OCI-LY7 (cell line): Measurements from ENCODE around the gene TIGD6. TPM values are rescaled to one million over a fixed set of nuclear protein-coding genes. Genes with fewer than 3 reads are reported as not detected.

ENCODE experiments used
- BruUV-seq: library from RNA; stranded (reverse); fragments of 400-500 nt; replicated peaks from 2 replicates; lab custom pipeline; 2021; lab: Mats Ljungman, UMichigan
- CTCF ChIA-PET: fragments of 300-600 bp; sonication (Branson Sonifier 250); formaldehyde crosslinking; loops from one replicate; lab custom pipeline; 2022; ENCODE audit warnings: antibody characterized with exemption; ENCODE audit not compliant: unreplicated experiment; lab: Charles Lee
- POLR2A ChIA-PET: fragments of 300-600 bp; sonication (Branson Sonifier 250); formaldehyde crosslinking; loops from one replicate; lab custom pipeline; 2022; ENCODE audit warnings: antibody characterized with exemption; lab: Charles Lee
- DNase-seq: peaks from one replicate; pipeline ENCODE4 v3.0.0-alpha.2; 2015; ENCODE audit warnings: low spot score
- H2AFZ ChIP-seq: fragments of 200-600 bp; sonication (generic), shearing (Covaris generic); 2 replicates; pipeline ENCODE4 v1.6.1; 2014; ENCODE audit warnings: mild to moderate bottlenecking, antibody characterized with exemption, low read length, moderate library complexity
- H3K27ac ChIP-seq: fragments of 200-600 bp; sonication (generic); 2 replicates; pipeline ENCODE4 v1.5.1; 2014; ENCODE audit warnings: mixed run types, low read depth, mild to moderate bottlenecking, moderate library complexity, low read length, inconsistent platforms; ENCODE audit not compliant: poor library complexity, severe bottlenecking
- H3K36me3 ChIP-seq: fragments of 200-600 bp; sonication (generic); 2 replicates; pipeline ENCODE4 v1.6.1; 2014; ENCODE audit warnings: mild to moderate bottlenecking, antibody characterized with exemption, low read length, moderate library complexity, mixed read lengths; ENCODE audit not compliant: insufficient read depth
- H3K4me1 ChIP-seq: fragments of 200-600 bp; sonication (generic); 2 replicates; pipeline ENCODE4 v1.5.1; 2014; ENCODE audit warnings: mild to moderate bottlenecking, low read length; ENCODE audit not compliant: insufficient read depth, poor library complexity, severe bottlenecking
- H3K4me2 ChIP-seq: fragments of 200-600 bp; sonication (generic); 2 replicates; pipeline ENCODE4 v1.6.1; 2014; ENCODE audit warnings: mild to moderate bottlenecking, low read length
- H3K4me3 ChIP-seq: fragments of 200-600 bp; sonication (generic); 2 replicates; pipeline ENCODE4 v1.5.1; 2014; ENCODE audit warnings: mild to moderate bottlenecking, low read depth, low read length; ENCODE audit not compliant: poor library complexity, severe bottlenecking
- H3K79me2 ChIP-seq: fragments of 200-600 bp; sonication (generic); 2 replicates; pipeline ENCODE4 v1.6.1; 2016; ENCODE audit warnings: low read depth, mild to moderate bottlenecking, low read length, moderate library complexity, mixed read lengths; ENCODE audit not compliant: insufficient read depth
- H3K9me2 ChIP-seq: fragments of 200-600 bp; sonication (generic); 2 replicates; pipeline ENCODE4 v1.6.1; 2016; ENCODE audit warnings: mild to moderate bottlenecking, low read length, mixed read lengths; ENCODE audit not compliant: insufficient read depth
- H3K9me3 ChIP-seq: fragments of 200-600 bp; sonication (generic); 2 replicates; pipeline ENCODE4 v1.6.1; 2014; ENCODE audit warnings: mild to moderate bottlenecking, mixed run types, low read length, mixed read lengths
- H4K20me1 ChIP-seq: fragments of 200-600 bp; sonication (generic); 2 replicates; pipeline ENCODE4 v1.6.1; 2014; ENCODE audit warnings: mild to moderate bottlenecking, antibody characterized with exemption, low read length, moderate library complexity, mixed read lengths; ENCODE audit not compliant: insufficient read depth
- CTCF ChIP-seq: fragments of 200-600 bp; sonication (generic); conservative IDR thresholded peaks from 2 replicates; pipeline ENCODE4 v1.5.1; 2014; ENCODE audit warnings: mild to moderate bottlenecking, antibody characterized with exemption, low read length, moderate library complexity, mixed read lengths
- EZH2phosphoT487 ChIP-seq: fragments of 200-600 bp; sonication (generic); IDR thresholded peaks from 2 replicates; pipeline ENCODE4 v1.6.1; 2018; ENCODE audit warnings: low read depth, borderline replicate concordance, mild to moderate bottlenecking, mixed run types, antibody characterized with exemption, low read length, moderate library complexity, mixed read lengths
- intact Hi-C: fragments of 100-400 bp; cut with micrococcal nuclease; formaldehyde crosslinking; loops from one replicate; pipeline ENCODE4 v1.10.0; 2022; ENCODE audit not compliant: unreplicated experiment
- total RNA-seq, 2 experiments: library from RNA; depleted of rRNA in 1 of 2; stranded (reverse); fragments of >200 nt in 1 of 2; shearing (Covaris generic) in 1 of 2; gene quantifications; 2 replicates each; pipeline ENCODE4 v1.2.3, GENCODE V29; 2014 to 2022

The TIGD6 gene
- total RNA-seq, 2 experiments from 2014 or later = 3.4 to 4.6 TPM

GRCh38 chr5:149962601-149963300, 37.7 kb downstream of the TIGD6 start:
- Histone ChIP-seq H4K20me1 (no peaks in the 10 kb centered on the region), H3K4me3 (no peak overlapping the region), H3K4me1 (peaks cover 9% of the 10 kb centered on the region), H2AFZ (no peak overlapping the region), H3K36me3 (no peaks in the 10 kb centered on the region), H3K27ac (no peak overlapping the region), H3K9me2 (no peaks in the 10 kb centered on the region), H3K4me2 (no peak overlapping the region), H3K9me3 (no peaks in the 10 kb centered on the region), H3K79me2 (no peaks in the 10 kb centered on the region)
- ChIA-PET CTCF (interaction anchor here (1.0 to 1.2 kb wide), 2 partner anchors 10 to 35 kb away, joined by 3 read pairs; no protein-coding TSS in a partner anchor), POLR2A (interaction anchor here (0.7 to 0.9 kb wide), 4 partner anchors 27 to 551 kb away, joined by 3 to 4 read pairs (median 3); no protein-coding TSS in a partner anchor)
- intact Hi-C loops = loop anchor here (5.0 to 10.0 kb wide), 2 partner anchors 100 to 128 kb away; no protein-coding TSS in a partner anchor
- BruUV-seq = no TSS peak
- no peak for DNase-seq
- TF ChIP-seq CTCF = no peak
- no peak for TF ChIP-seq EZH2phosphoT487

DNA sequence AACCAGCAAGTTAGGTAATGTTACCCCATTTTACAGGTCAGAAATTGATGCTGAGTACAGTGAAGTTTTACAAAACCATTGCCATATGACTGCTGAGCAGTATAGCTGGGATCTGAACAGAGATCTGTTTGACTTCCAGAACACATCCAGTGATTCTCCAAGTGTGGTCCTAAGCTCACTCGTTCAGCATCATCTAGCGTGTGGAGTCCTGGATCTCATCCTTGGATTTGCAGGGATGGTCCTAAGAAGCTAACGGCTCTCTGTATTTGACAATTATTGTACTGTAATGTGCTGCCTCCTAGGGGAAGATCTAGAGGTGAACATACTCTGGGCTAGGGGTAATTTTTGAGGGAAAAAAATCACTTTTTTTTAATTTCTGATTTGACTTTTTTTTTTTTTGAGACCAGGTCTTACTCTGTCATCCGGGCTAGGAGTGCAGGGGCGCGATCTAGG, 38.5 kb downstream of the TIGD6 start:
- Histone ChIP-seq H3K9me3 (no peaks in the 10 kb centered on the region), H2AFZ (no peak overlapping the region), H3K79me2 (no peaks in the 10 kb centered on the region), H3K27ac (no peak overlapping the region), H3K36me3 (no peaks in the 10 kb centered on the region), H3K4me3 (no peak overlapping the region), H3K4me1 (peaks cover 9% of the 10 kb centered on the region), H4K20me1 (no peaks in the 10 kb centered on the region), H3K4me2 (no peak overlapping the region), H3K9me2 (no peaks in the 10 kb centered on the region)
- ChIA-PET CTCF (interaction anchor here (1.0 to 1.2 kb wide), 2 partner anchors 10 to 34 kb away, joined by 3 read pairs; no protein-coding TSS in a partner anchor), POLR2A (interaction anchor here (0.6 to 0.9 kb wide), 7 partner anchors 28 to 758 kb away, joined by 3 to 4 read pairs (median 3); no protein-coding TSS in a partner anchor)
- BruUV-seq = no TSS peak
- peak; percentile 11 for DNase-seq
- TF ChIP-seq EZH2phosphoT487 (no peak), CTCF (peak; percentile 75)
- intact Hi-C loops = loop anchor here (2.0 to 10.0 kb wide), 3 partner anchors 39 to 127 kb away; partner anchors contain the start of genes HMGXB3 and TIGD6
